Kidney (tissue), 14 donors: ENCODE measurements around the gene DNAH6. TPM values are rescaled to one million over a fixed set of nuclear protein-coding genes. Genes with fewer than 3 reads are reported as not detected.

Experiments used
- DNase-seq, 5 donors: peaks; one replicate each; pipeline ENCODE4 v3.0.0-alpha.2; 2013 to 2020
- FAIRE-seq: peaks from 2 replicates; lab custom pipeline; 2012; peaks lifted over from hg19 to GRCh38; lab: Jason Lieb, UNC
- H3K27ac ChIP-seq, 2 donors: one replicate each; pipeline ENCODE4 v1.7.0; 2013; ENCODE audit warnings: low read depth in 2 of 2, low read length in 2 of 2, inconsistent platforms in 1 of 2
- H3K27me3 ChIP-seq: one replicate; pipeline ENCODE4 v1.7.1; 2013; ENCODE audit warnings: low read length, inconsistent platforms; ENCODE audit not compliant: control insufficient read depth, insufficient read depth
- H3K36me3 ChIP-seq, 3 donors: one replicate each; pipeline versions ENCODE4 v1.7.0 to v1.7.1; 2013; ENCODE audit warnings: low read length in 3 of 3, control low read depth in 1 of 3, inconsistent platforms in 1 of 3; ENCODE audit not compliant: insufficient read depth in 3 of 3, control insufficient read depth in 2 of 3
- H3K4me1 ChIP-seq, 3 donors: one replicate each; pipeline versions ENCODE4 v1.7.0 to v1.7.1; 2013; ENCODE audit warnings: low read length in 3 of 3, inconsistent platforms in 1 of 3, low read depth in 1 of 3; ENCODE audit not compliant: control insufficient read depth in 2 of 3, insufficient read depth in 2 of 3
- H3K4me3 ChIP-seq, 3 donors: one replicate each; pipeline versions ENCODE4 v1.7.0 to v1.8.1; 2013; ENCODE audit warnings: low read length in 3 of 3, control low read depth in 1 of 3, inconsistent platforms in 1 of 3
- H3K9ac ChIP-seq, 3 donors: one replicate each; pipeline versions ENCODE4 v1.7.0 to v1.7.1; 2013; ENCODE audit warnings: low read length in 3 of 3, control low read depth in 1 of 3, inconsistent platforms in 1 of 3
- H3K9me3 ChIP-seq, 3 donors: one replicate each; pipeline versions ENCODE4 v1.7.0 to v1.7.1; 2013; ENCODE audit warnings: low read length in 3 of 3, control low read depth in 1 of 3, inconsistent platforms in 1 of 3; ENCODE audit not compliant: control insufficient read depth in 2 of 3, insufficient read depth in 1 of 3
- intact Hi-C: fragments of 100-400 bp; cut with DNase I; formaldehyde crosslinking; loops from one replicate; pipeline ENCODE4 v1.11.1; 2022
- polyA plus RNA-seq: library from polyadenylated mRNA; stranded (reverse); fragments of 350-450 nt; fragmentation: Illumina TruSeq; extraction: RNeasy Lipid Tissue Mini Kit (QIAGEN cat#74804); gene quantifications from one replicate; pipeline ENCODE4 v1.2.3, GENCODE V29; 2014; ENCODE audit warnings: low read depth, low replicate concordance; ENCODE audit not compliant: insufficient read depth
- total RNA-seq: library from RNA; stranded (reverse); fragmentation: NEBNext Ultra II Directional; extraction: Animal tissue kit (Norgen Biotek cat#: 25700); gene quantifications from one replicate; pipeline ENCODE4 v1.2.1, GENCODE V29; 2021
- TF ChIP-seq, protein P1 (sequence below): IDR thresholded peaks from 3 replicates; pipeline ENCODE4 v1.5.1; 2012; ENCODE audit warnings: mild to moderate bottlenecking, moderate library complexity, borderline replicate concordance; ENCODE audit not compliant: insufficient read depth; ENCODE audit errors: extremely low read depth
- donor health status: control.
- donor health status: control.
- donor health status: control.
- donor health status: control.
- donor health status: control.
- donor health status: DM: yes; HTN: yes; CAD: no.
- donor health status: Normal renal cell carcinoma (clear cell type).

Gene DNAH6
- total and polyA plus RNA-seq, 2 donors from 2014 or later: 0.34 to 4.6 TPM

DNA sequence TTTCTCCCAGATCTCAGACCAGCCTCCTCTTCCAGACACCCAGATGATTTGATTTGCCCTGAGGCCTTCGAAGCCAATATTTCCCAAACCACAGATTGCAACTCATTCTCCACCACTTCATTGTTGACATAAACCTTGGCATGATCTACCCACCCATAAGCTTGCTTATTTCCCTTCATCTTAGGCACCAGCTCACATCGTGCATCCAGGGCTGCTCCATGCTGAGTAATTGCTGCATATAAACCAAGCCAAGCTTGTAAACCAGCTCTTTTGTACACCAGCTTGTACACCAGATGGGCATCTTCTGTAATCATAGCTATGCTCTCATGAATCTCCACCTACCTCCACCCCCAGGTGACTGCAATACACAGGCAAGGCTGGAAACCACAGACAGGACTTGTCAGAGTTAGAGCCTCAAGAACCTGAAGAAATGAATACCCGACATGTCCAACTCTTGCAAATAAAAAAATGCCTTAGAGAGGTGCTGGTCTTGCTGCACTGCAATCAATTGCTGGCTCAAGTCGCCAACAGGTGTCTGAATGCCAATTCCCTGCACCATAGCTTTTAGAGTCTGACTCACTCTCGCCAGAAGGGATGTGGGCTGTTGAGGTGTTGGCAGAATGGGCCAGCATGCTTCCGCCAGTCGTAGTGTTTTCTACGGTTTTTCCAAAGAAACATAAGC, 333.1 kb downstream of the DNAH6 start:
- H3K36me3 ChIP-seq: no peaks in the 10 kb centered on the region
- no peak overlapping the region for H3K9ac ChIP-seq
- no peaks in the 10 kb centered on the region for H3K27me3 ChIP-seq
- H3K27ac ChIP-seq: no peak overlapping the region
- DNase-seq: no peak
- no peak overlapping the region for H3K4me3 ChIP-seq
- H3K4me1 ChIP-seq: peaks cover 0 to 6% (median 0%) of the 10 kb centered on the region in 3 donors
- FAIRE-seq: no peak
- H3K9me3 ChIP-seq: no peaks in the 10 kb centered on the region
- intact Hi-C loops: no loop called here
- TF ChIP-seq, protein P1, sequence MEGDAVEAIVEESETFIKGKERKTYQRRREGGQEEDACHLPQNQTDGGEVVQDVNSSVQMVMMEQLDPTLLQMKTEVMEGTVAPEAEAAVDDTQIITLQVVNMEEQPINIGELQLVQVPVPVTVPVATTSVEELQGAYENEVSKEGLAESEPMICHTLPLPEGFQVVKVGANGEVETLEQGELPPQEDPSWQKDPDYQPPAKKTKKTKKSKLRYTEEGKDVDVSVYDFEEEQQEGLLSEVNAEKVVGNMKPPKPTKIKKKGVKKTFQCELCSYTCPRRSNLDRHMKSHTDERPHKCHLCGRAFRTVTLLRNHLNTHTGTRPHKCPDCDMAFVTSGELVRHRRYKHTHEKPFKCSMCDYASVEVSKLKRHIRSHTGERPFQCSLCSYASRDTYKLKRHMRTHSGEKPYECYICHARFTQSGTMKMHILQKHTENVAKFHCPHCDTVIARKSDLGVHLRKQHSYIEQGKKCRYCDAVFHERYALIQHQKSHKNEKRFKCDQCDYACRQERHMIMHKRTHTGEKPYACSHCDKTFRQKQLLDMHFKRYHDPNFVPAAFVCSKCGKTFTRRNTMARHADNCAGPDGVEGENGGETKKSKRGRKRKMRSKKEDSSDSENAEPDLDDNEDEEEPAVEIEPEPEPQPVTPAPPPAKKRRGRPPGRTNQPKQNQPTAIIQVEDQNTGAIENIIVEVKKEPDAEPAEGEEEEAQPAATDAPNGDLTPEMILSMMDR: no peak

DNA sequence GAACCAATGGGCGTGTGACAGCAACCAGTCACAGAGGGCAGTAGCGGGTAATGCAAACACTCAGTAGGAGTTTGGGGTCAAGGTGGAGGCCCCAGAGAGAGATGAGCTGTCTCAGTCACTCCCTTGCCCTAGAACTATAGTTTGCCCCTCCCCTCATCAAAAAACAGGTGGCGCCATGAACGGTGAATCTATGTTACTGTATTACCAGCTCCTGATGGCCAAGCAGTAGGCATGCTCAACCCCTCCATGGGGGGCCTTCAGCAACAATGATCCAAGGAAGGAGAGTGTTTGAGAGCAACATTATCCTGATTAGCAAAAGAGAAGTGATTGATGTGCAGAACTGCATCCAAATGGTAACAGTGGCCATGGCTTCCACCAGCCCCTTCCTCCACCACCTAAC, 334.2 kb downstream of the DNAH6 start:
- TF ChIP-seq, protein P1: no peak
- no peaks in the 10 kb centered on the region for H3K27me3 ChIP-seq
- no peak overlapping the region for H3K4me3 ChIP-seq
- H3K27ac ChIP-seq: no peak overlapping the region
- H3K4me1 ChIP-seq: peaks cover 0 to 6% (median 0%) of the 10 kb centered on the region in 3 donors
- no peak for DNase-seq
- no peaks in the 10 kb centered on the region for H3K36me3 ChIP-seq
- intact Hi-C loops: no loop called here
- H3K9ac ChIP-seq: no peak overlapping the region
- no peaks in the 10 kb centered on the region for H3K9me3 ChIP-seq
- no peak for FAIRE-seq

DNA sequence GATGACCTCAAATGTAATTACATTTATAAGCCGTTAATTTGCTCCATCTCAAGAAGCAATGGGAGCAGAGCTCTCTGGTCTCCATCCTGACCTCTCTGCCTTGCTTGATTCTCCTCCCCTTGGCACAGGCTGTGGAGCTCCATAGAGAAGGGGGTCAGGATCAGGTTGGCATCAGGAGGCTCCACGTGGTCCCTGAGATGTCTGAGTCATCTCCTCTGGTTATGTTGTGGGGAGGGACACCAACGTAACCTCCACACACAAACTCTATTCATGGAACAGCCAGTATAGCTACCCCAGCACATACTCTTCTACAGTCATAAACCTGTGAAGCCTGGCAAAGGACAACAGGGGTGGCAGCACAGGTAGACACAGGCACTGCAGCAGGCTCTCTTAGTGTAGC, 335.6 kb downstream of the DNAH6 start:
- Histone ChIP-seq H3K27me3 (no peaks in the 10 kb centered on the region), H3K4me1 (peaks cover 0 to under 1% (median 0%) of the 10 kb centered on the region in 3 donors), H3K9ac (no peak overlapping the region), H3K36me3 (no peaks in the 10 kb centered on the region), H3K27ac (no peak overlapping the region), H3K9me3 (no peaks in the 10 kb centered on the region), H3K4me3 (no peak overlapping the region)
- FAIRE-seq (no peak), DNase-seq (no peak)
- TF ChIP-seq, protein P1: no peak
- intact Hi-C loops: no loop called here

- no peaks in the 10 kb centered on the region for H3K4me1 ChIP-seq
- no peak for FAIRE-seq
Observed at GRCh38 chr2:84854850-84855249, 338.6 kb downstream of the DNAH6 start.

More at GRCh38 chr2:84854850-84855249, 338.6 kb downstream of the DNAH6 start:
- TF ChIP-seq, protein P1: no peak
- no peaks in the 10 kb centered on the region for H3K36me3 ChIP-seq
- H3K9ac ChIP-seq: no peak overlapping the region
- H3K27me3 ChIP-seq: no peaks in the 10 kb centered on the region
- H3K4me3 ChIP-seq: no peak overlapping the region
- H3K9me3 ChIP-seq: no peaks in the 10 kb centered on the region
- no peak overlapping the region for H3K27ac ChIP-seq
- no peak for DNase-seq
- intact Hi-C loops: no loop called here
